GM18505 (cell line): ENCODE measurements around the gene TGM2.

ENCODE experiments used
- ATAC-seq: cut with Tn5 transposase; IDR thresholded peaks from one replicate; pipeline ENCODE4 v1.9.1; 2021; ENCODE audit not compliant: unreplicated experiment
- POLR2A ChIP-seq: IDR thresholded peaks from 4 replicates; pipeline ENCODE4 v1.6.1; 2011; ENCODE audit warnings: borderline replicate concordance; ENCODE audit not compliant: insufficient read depth, insufficient read length; ENCODE audit errors: extremely low read depth

The TGM2 gene

DNA sequence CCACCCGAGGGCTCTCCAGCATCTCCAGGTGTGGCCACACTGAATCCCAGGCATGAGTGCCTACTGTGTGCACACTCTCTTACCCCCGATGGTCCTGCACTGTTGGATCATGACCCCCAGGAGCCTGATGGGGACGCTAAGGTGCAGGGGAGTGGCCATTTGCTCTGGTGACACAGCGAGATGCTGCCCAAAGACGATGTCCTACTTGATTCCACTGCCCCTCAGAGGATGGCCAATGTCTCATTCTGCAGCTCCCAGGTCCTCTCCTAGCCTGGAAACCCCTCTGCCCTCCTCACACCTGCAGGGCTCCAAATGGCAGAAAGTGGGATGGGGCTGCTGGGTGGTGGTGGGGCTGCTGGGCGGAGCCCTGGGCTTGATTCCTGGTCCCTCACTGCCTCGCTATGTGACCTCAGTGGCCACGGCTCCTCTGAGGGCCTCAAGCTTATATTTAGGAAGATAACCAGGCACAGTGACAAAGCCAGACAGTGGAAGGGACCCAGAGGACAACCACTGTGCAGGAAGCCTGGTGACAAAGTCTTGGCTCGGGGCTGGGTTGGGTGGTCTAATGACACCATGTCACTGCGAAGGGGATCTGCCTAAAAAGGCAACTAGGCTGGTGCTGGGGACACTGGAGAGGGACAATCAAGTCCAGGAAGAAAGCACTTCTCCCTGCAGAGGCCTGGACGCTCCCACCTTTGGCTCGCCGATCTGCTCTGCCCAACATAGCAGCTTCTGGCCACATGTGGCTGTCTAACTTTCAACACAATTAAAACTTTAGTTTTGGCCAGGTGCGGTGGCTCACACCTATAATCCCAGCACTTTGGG lies 28.4 kb downstream of the TGM2 start:
- TF ChIP-seq POLR2A, result no peak
- no peak for ATAC-seq

DNA sequence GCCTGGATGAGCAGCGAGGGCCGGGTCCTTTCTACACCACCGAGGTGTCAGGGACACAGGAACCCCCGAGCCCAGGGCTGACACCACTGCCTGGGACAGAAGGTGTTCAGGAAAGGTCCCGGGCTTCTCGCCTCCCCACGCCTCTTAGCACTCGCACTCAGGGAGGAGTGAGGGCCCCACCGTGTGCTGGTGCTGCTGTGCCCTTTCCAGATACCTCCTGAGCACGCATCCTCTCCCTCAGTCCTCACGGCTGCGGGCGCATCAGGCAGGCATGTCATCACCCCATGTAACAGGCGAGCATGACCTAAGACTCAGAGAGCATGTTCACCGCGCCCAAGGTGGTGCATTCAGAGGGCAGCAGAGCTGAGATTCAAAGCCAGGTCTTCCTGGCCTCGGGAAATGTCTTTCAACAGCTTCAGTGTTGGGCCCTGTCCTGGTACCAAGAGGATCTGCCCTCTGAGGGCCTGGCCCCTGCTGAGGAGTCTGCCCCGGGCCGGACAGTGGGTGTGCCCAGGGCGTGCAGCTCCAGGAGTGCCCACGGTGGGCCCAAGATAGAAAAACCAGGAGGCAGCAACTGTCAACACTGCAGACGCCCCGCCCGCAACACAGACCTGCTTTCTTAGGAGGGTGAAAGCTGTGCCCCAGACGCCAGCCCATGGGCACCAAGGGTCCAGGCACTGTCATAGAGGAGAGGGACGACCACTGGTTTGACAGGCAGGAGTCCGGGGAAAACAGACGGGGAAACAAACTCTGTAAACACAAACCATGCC lies 29.2 kb downstream of the TGM2 start:
- no peak for ATAC-seq
- TF ChIP-seq POLR2A, result no peak

DNA sequence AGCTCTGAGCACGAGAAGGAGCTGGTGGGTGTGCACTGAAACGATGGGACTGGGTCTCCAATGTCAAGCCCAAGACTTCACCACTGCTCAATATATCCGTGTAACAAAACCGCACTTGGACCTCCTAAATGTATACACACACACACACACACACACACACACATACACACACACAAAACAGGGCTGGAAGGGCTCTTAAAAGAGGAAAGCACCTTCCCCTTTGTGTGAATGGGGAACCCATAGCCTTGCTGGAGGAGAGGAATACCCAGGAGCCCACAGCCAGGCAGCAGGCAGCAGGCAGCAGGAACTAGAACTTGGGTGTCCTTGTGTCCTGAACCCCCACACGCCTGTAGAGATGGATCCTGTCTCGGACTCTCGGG lies 29.8 kb downstream of the TGM2 start:
- ATAC-seq, result no peak
- no peak for TF ChIP-seq POLR2A

DNA sequence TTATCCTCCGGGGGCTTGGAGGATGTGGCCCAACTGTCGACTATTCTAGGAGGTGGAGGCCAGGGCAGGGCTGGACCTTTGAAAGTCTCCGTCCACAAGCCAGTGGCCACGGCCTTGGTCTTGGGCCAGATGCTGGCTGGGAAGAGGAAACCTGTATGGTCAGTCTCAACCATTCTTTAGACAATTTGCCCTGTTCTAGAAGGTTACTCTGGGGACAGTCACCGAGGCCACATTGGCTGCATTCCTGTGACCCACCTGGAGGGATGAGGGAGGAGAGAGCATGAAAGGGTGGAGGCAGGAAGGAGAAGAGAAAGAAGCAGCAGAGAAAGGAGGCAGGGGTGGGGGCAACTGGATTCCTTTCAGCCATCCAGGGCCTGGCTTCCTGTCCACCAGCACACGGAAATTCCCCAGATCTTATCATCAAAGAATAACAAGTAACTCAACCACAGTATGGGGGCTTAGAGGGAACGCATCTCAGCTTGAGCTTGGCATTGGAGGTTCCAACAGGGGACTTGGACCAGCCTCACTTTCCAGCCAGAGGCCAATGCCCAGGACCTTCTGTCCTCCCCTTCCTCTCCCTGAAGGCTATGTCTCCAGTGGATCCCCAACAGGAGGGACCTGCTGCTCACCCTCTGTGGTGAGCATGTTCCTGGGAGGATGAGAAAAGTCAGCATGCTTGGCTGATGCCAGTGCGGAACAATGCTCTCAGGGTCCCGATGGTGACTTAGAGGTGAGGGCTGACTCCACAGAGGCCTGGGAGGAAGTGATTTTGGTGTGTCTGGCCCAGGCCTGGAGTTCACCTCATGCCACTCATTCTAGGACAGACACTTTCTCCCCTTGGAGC lies 30.4 kb downstream of the TGM2 start:
- no peak for TF ChIP-seq POLR2A
- ATAC-seq, result no peak

DNA sequence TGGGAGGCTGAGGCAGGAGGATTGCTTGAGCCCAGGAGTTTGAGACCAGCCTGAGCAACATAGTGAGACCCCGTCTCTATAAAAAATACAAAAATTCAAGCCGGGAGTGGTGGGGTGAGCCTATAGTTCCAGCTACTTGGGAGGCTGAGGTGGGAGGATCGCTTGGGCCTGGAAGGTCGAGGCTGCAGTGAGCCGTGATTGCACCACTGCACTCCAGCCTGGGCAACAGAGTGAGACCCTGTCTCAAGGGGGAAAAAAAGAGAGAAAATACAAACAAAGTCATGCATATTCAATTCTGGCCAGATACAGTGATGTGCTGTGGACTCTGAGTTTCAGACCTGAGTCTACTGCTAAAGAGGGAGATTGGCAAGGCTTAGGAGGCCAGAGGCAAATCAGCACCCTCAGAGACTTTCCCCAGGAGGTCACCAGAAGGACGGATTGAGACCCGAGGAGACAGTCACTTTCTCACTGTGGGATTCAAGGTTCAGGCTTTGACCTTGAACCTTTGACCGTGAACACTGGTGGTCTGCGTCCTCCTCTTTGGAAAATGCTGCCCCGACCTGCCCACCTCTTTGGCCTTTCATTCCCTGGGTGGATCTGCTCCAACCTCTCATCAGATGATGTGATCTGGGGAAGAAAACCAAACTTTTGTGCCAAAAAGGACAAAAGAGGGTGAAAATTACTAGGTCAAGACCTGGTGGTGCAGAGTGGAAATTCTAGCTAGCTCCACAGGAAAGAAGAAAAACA lies 31.2 kb downstream of the TGM2 start:
- no peak for TF ChIP-seq POLR2A
- ATAC-seq, result no peak

DNA sequence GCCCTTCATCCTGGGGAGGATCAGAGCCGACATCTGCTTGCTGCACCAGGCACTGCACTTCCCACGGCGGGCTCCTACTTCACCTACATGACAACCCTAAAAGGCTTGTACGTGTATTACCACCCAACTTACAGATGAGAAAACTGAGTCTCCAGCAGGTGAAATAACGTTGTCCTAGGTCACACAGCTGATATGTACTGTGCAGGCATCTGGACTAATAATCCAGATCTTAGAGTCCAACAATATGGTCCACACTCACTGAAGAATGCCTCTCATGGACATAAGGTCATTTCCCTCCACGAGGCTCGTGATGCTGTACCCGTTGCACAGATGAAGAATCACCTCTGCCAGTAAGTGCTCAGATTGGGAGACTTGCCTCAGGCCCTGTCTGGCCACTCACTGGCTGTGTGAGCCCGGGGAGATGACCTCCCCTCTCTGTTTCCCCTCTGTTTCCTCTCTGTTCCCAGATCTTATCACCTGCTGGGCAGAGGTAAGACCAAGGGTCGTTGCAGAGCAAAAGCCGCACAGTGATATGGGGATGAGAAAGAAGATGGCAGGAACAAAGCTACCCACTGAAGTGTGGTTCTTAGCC lies 32.1 kb downstream of the TGM2 start:
- no peak for TF ChIP-seq POLR2A
- ATAC-seq, result no peak

DNA sequence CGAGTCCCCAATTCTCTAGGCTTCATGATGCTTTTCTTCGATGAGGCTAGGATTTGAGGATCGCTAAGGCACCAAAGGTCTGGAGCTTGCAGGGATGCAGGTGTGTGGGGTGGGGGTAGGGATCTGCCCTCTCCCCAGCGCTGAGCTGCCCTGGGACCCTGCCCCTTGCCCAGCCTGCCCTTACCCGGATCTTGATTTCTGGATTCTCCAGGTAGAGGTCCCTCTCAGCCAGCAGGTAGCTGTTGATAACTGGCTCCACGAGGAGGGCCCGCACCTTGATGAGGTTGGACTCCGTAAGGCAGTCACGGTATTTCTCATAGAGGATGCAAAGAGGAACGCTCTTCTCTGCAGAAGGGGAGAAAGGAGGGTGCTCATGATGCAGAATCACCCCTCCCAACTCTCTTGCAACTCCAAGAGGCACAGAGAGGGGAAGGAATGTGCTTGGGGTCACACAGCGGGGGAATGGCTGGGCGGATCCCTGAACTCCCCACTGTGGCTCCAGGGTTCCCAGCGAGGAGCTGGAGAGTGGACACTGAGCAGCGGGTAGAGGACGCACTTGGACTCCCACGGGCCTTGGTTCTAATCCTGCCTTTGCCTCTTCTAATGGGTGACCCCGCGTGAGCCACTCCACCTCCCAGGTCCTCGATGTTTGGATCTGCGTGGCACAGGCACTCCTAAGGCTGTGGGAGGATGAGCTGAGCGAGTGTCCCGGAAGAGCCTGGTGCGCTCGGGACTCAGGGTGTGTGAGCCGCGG lies 32.7 kb downstream of the TGM2 start:
- no peak for TF ChIP-seq POLR2A
- no peak for ATAC-seq

DNA sequence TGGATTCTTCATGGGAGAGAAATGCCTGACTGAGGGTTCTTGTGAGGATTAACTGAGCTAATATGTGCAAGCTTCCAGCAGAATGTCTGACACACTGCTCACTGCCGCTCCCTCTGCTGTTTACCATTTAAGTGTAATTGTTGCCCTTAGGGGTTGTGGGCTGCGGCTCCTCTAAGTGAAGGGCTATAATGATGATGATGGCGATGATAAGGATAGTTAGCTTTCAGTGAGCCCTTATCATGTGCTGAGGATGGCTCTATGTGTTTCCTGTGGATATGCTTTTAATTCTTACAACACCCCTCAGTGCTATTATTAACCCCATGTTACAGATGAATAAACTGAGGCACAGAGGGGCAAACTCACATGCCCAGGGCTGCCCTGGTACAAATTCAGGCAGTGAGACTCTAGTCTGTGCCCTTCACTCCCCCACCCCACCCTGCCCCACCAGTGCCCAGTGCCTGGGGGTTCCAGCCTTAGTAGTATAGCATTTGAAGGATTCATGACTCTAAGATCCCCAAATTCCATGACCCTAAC lies 33.4 kb downstream of the TGM2 start:
- no peak for ATAC-seq
- TF ChIP-seq POLR2A, result no peak

DNA sequence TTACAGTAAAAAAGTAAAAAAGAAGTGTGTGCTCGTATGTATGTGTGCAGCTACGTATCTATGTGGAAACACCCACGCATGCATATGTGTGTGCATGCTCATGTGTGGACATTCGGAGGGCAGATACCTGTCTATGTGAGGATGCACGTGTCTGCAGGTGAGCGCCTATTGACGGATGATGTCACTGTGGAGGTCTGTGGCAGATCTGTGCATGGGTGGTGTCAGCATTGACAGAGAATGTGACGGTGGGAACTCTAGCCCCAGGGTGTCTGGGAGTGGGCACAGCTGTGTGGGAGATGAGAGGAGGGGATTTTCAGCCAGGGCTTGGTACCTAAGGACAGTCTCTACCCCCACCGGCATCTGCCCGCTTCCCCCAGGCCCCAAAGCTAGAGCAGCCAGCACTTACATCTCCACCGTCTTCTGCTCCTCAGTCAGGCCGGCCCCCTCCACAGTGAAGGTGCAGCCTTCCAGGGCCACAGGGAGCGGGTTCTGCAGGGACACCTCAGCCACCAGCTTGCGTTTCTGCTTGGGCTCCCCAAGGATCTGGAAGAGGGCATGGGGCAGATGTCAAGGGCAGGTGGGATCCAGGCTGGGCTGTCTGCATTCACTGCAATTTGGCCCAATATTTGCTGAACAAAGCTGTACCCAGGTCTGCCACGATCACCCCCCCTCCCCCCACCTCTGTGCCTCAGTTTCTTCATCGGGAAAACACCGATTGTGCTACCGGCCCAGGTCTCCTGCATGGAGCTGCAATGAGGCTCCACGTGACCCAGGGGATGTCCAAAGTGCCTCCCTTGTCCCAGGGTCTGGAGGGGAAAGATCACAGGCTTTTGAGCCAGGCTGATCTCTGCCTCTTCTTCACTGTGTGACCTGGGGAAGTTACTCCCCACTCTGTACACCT lies 34.1 kb downstream of the TGM2 start:
- no peak for TF ChIP-seq POLR2A
- ATAC-seq, result no peak

DNA sequence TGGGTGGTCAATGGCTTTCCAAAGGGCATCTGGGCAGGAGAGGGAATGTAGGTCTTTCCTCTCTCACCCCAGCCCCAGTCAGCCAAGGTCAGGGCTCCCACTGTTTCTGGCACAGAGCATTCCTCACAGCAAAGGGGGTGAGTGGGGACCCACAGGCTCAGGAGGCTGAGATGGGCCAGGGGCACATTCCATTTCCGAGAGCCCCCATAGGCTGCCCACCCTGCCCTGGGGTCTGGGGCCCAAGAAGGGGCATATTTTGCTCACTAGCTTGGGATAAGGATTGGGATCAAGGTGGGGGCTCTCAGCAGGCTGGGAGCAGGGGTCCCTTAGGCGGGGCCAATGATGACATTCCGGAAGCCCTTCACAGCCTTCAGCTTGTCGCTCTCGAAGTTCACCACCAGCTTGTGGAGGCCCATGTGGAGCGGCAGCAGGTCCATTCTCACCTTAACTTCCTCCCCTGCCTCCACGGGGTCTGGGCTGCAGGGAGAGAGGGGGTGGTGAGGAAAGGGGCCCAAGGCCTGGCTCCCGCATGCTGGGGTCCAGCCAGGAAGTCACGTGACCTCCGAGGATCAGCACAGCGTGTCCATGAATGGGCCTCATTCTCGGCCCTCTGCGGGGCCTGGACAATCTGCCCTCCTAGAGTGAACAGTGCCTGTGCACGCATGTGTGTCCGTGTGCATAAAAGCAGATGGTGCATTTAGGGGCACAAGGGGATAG lies 35.0 kb downstream of the TGM2 start:
- no peak for ATAC-seq
- no peak for TF ChIP-seq POLR2A

DNA sequence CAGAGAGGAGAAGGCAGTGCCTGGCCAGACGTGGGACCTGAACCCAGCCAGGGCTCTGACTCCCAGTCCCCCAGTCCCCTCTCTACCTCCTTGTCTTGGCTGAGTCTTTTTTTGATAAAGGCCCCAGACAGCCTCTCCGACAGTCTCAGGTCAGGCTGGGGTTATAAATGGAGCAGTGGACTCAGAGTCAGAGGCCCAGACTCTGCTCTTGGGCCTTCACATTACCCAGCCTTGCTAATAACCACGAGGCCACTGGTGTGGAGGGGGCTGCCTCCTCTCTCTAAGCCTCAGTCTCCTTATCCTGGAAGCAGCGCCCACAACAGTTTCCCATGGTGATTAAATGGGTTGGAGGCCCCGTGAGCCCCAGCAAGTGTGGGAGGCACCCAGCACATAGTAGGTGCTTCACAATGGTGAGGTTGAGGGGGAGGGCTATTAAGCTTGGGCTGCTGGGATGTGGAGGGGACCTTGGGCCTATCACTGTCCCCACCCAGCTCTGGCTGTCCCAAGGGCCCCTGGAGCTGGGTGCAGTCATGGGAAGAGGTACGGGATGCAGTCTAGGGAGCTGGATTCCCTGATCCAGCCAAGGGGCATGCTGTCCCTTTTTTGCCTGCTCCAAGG lies 35.7 kb downstream of the TGM2 start:
- no peak for TF ChIP-seq POLR2A

More for the DNA sequence above, 35.7 kb downstream of the TGM2 start:
- no peak for ATAC-seq
